IPS-11a (cell line): ENCODE data around the gene CTF1.
"Not testable (repeated sequence)": the region's sequence is repeated elsewhere in the genome, so short reads cannot be mapped to it uniquely, and the experiment has no call there.

Experiments
- H3K4me3 ChIP-seq: one replicate; pipeline ENCODE4 v1.5.1; 2013; ENCODE audit warnings: low read depth, low read length, control low read depth

Gene CTF1, protein sequence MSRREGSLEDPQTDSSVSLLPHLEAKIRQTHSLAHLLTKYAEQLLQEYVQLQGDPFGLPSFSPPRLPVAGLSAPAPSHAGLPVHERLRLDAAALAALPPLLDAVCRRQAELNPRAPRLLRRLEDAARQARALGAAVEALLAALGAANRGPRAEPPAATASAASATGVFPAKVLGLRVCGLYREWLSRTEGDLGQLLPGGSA

GRCh38 chr16:30896261-30896888 lies at the start of gene CTF1:
Gene CTF1, plus strand, starts transcription at chr16:30896614. Its CDS starts 30 bp downstream, at chr16:30896644.
- H3K4me3 ChIP-seq, result peak within 1 kb of the TSS; percentile 38

DNA sequence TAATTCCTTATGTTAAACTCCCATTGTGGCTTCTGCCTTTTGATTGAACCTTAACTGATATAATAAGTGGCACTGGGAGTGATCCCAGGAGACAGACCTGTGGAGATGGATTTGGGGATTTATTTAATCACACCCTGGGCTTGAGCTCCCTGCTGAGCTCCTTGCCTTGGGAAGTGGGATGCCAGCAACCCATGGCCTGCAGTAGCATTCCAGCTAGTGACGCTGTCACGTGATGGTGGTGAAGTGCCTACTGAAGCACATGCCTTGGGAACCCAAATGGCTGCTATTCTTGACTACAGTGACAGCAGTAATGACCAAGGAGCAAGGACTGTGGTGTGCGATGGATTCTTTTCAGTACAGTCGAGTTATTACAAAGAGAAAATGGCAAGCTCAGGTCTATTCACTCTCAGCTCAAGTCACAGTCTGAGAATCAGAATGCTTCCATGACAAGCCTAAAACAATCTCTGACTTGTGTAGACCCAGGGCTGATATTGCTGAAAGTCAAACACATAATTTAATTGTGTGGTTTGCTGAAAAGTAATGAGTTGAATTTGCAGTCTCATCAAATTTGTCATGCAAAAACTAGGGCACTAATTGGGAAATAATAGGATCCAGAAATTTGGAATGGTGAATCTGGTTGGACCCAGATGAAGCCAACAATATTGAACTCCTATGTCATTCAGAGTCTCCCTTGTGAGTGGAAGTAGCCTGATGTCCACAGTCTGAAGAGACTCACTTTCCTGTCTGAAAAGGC lies 49.6 kb upstream of the CTF1 start:
- H3K4me3 ChIP-seq, result no peak overlapping the region

DNA sequence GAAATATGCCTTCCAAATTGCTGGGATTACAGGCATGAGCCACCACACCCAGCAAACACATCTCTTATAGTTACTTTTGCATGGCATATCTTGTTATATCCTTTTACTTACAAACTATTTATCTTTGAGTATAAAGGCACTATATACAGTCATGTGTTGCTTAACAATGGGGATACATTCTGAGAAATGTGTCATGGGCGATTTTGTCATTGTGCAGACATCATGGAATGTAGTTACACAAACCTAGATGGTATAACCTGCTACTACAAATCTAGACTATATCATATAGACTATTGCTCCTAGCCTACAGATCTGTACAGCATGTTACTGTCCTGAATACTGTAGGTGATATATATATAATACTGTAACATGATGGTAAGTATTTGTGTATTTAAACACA lies 46.2 kb upstream of the CTF1 start:
- no peak overlapping the region for H3K4me3 ChIP-seq

- no peak overlapping the region for H3K4me3 ChIP-seq
Observed at GRCh38 chr16:30853758-30854157, 42.7 kb upstream of the CTF1 start.

GRCh38 chr16:30858111-30858495 lies 38.3 kb upstream of the CTF1 start:
- no peak overlapping the region for H3K4me3 ChIP-seq

GRCh38 chr16:30858829-30859423 lies 37.5 kb upstream of the CTF1 start:
- no peak overlapping the region for H3K4me3 ChIP-seq

DNA sequence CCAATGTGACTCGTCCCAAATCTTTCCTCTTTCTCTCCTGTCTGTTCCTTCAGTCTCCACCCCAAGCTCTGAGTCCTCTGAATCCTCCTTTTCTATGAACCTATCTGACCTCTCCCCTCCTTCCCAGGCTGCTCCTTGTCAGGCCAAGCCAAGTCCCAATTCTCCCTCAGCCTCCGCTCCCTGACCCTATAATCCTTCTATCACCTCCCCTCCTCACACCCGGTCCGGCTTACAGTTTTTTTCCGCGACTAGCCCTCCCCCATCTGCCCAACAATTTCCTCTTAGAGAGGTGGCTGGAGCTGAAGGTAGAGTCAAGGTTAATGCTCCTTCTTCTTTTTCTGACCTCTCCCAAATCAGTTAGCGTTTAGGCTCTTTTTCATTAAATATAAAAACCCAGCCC lies 35.7 kb upstream of the CTF1 start:
- not testable (repeated sequence) for H3K4me3 ChIP-seq

DNA sequence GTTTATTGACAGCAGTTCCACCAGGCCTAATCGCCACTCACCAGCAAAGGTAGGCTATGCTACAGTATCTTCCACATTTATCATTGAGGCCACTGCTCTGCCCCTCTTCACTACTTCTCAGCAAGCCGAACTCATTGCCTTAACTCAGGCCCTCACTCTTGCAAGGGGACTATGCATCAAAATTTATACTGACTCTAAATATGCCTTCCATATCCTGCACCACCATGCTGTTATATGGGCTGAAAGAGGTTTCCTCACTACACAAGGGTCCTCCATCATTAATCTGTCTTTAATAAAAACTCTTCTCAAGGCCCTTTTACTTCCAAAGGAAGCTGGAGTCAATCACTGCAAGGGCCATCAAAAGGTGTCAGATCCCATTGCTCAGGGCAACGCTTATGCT lies 33.2 kb upstream of the CTF1 start:
- H3K4me3 ChIP-seq, result not testable (repeated sequence)

- H3K4me3 ChIP-seq, result no peak overlapping the region
Observed at GRCh38 chr16:30866031-30866430, 30.4 kb upstream of the CTF1 start.

- no peak overlapping the region for H3K4me3 ChIP-seq
Observed at GRCh38 chr16:30867747-30868146, 28.7 kb upstream of the CTF1 start.

DNA sequence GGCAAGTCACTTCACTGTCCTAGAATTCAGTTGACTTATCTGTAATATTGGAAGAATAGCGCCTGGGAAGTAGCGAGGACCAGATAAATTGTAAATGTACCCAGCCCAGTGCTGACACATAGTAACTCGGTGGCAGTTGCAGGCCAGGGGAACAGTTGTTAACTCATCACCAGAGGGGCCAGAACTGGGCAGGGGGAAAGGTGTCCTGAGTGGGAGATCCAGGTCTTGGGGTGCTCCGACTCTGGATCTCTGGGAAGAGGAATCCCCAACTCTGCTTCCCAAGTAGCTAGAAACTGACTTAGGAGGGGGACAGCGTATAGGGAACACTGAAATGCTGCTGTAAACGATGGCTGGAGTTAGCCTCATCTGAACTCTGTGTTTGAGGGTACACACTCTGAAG lies 25.5 kb upstream of the CTF1 start:
- no peak overlapping the region for H3K4me3 ChIP-seq

- H3K4me3 ChIP-seq, result peak overlapping the region; percentile 83
Observed at GRCh38 chr16:30874244-30874820, 22.1 kb upstream of the CTF1 start.

GRCh38 chr16:30874821-30875717 lies 21.3 kb upstream of the CTF1 start:
- peak overlapping the region; percentile 83 for H3K4me3 ChIP-seq

DNA sequence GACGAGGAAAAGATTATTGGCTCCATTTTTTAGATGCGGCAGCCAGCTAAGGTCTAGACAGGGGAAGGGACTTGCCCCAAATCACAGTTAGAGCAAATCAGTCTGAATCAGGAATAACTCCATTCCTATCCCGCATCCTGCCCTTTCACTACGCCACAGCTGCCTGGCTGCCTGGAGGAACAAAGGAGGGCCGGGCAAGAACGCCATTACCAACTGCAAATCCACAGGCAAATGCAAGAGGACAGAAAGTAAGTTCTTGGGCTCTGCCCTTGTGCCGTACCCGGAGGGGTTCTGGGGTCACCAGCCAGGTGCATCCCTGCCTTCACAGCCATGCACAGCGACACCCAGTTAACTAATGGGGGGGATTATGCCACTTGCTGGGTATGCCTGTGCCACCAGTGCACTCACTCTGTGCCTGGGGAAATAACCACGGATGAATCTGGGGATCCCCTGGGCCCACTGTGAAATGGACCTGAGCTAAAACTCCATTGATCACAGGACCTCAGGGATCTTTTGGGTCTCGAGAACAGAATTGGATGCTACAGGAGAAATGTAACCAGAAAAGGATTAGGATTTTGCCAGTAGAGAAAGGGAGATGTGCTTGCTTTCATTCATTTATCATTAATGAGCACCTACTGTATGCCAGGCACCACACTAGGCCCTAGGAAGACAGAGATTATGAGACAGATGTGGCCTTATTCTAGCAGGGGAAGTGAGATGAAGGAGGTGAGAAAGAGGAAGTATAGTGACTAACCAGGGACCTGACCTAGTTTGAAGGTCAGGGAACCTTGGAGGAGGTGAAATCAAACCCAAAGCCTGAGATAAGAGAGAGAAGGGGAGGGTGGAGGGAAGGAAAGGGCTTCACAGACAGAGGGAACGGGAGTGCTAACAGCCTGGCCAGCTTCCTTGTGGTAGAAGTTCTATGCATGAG lies 20.3 kb upstream of the CTF1 start:
- peak overlapping the region; percentile 83 for H3K4me3 ChIP-seq

DNA sequence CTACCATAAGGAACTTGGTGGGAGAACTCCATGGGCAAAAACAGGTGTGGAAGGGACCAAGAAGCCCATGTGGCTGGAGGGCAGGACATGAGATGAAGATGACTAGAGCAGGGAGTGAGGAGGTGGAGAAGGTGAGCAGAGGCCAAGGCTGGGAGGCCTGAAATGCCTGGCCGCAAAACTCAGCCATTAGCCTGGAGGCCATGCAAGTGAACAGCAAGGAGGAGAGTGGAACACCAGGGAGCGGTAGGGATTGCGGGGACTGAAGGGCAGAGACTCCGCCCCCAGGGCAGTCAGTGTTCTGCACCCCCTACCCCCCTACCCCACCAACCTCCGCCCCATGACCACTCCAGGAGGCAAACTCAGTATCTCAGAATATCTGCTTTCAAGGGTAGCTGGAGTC lies 19.5 kb upstream of the CTF1 start:
- H3K4me3 ChIP-seq, result no peak overlapping the region

GRCh38 chr16:30882429-30883310 lies 13.7 kb upstream of the CTF1 start:
- H3K4me3 ChIP-seq, result no peak overlapping the region

DNA sequence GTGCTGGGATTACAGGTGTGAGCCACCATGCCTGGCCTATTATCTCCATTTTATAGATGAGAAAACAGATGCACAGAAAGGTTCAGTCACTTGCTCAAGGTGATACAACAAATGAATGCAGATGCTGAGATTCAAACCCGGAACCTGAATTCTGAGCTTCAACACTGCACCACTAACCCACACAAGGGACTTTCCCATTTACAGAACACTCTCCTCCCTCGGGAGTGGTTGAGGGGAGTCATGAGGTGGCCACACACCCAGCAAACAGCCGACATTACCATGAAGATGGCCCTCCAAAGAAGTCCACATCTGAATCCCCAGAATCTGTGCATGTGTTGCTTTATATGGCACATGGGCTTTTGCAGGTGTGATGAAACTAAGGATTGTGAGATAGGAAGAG lies 11.7 kb upstream of the CTF1 start:
- H3K4me3 ChIP-seq, result no peak overlapping the region

- H3K4me3 ChIP-seq, result no peak overlapping the region
Observed at GRCh38 chr16:30885196-30885595, 11.2 kb upstream of the CTF1 start.
